Activated CD4-positive, alpha-beta T cell treated with anti-CD3 and anti-CD28 coated beads, Interleukin-2, amount 50 U/mL, for 1 hour (primary cell): ENCODE data around the gene IFIT1.
"Not testable (repeated sequence)": the region's sequence is repeated elsewhere in the genome, so short reads cannot be mapped to it uniquely, and the experiment has no call there.

ENCODE experiments used
- DNase-seq: peaks from one replicate; pipeline ENCODE4 v3.0.0-alpha.2; 2020

IFIT1 gene

DNA sequence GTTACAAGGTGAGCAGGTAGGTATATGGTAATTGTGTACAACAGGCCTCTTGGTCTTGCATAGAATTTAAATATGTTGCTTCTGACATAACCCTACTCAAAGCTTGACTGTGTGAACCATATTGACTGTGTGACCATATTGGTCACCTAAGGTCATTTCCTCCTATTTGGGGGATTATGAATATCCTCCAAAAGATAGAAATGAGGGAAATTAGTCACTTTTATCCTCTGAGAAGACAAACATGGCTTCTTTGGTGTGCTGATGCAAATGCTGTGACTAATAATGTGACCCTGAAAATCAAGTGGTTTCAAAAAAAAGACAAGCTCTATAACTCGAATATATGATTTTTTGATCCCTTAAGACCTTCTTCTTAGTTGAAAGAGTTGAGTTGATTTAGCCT lies 49.9 kb downstream of the IFIT1 start:
- no peak for DNase-seq

GRCh38 chr10:89444819-89445218 lies 52.4 kb downstream of the IFIT1 start:
- DNase-seq: not testable (repeated sequence)

DNA sequence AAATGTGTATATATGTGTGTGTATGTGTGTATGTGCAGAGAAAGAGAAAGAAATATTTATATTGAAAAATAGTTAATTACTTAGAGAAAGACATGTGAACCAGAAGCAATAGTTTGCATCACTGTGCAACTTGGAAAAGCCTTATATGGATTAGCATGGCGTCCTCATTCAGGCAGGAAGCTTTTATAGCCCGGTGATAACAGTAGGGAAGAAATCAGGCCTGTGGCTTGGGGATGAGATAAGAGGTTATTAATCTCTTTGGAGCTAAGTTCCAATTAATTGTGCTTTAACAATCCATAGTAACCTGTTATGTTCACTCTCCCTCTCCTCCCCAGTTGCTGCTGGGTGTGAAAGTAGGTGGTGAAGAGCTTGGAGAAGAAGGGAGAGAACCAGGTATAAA lies 58.5 kb downstream of the IFIT1 start:
- DNase-seq: no peak

DNA sequence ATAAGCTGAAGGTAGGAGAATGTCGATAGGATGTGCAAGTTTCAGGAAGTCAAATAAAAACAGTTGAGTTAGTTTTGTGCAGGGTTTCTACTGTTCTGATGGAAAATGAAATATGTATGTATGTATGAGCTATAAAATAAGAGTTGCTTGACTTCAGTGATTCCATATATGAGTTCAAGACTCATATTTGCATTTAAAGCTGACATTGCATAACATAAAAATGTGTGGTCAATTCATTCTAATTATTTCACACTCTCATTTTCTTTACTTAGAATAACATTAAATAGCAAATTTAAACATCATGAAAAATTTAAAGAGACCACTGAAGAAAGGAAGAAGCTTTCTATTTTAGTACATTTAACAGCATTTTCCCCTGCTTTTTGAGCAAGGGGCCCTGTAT lies 59.8 kb downstream of the IFIT1 start:
- DNase-seq: no peak

DNA sequence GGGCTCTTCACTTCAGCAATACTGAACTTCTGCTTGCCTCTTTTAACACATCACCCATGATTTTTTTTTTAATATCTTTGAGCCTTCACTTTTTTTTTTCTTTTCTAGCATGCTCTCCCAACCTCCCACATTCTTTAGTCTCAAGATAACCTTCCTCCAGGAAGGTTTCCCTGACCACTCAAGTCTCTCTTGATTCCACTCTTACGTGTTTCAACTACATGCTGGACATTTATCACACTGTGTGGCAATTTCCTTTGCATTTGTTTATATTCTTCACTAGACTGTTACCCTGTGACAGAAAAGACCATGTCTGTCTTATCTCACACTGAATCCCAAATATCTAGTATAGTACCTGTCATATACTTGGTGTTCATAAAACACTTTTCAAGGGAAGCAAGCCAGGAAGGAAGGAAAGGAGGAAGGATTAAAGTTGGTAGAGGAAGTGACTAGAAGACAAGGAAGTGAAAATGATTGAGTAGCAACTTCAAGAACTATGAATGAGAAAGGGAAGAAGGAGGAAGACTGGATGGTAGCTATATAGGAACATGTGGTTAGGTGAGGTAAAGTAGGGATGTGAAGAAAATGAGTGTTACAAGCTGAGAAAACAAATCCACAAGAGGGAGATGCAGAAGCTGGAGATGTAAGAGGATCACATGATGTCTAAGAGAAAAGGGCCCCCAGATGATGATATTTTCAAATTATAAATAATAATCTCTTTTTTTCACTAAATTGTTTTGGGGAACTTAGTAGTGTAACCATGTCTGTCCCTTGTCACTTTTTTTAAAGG lies 62.3 kb downstream of the IFIT1 start:
- no peak for DNase-seq
